ENCODE data around the gene BPIFB2. TPM values are rescaled to one million over a fixed set of nuclear protein-coding genes. Genes with fewer than 3 reads are reported as not detected.

The BPIFB2 gene
- total RNA-seq, 1 donor from 2014 or later: not detected

- no peak for TF ChIP-seq CTCF (IDR thresholded peaks at IDR 0.05; ENCODE audit: insufficient read depth, low read length, poor library complexity, severe bottlenecking)
- no peak for DNase-seq (ENCODE audit: low read depth)
- H3K27me3 ChIP-seq (ENCODE audit: control insufficient read depth, insufficient read depth, low read length): no peaks in the 10 kb centered on the region
Observed at GRCh38 chr20:32975698-32976674, 31.5 kb upstream of the BPIFB2 start.

DNA sequence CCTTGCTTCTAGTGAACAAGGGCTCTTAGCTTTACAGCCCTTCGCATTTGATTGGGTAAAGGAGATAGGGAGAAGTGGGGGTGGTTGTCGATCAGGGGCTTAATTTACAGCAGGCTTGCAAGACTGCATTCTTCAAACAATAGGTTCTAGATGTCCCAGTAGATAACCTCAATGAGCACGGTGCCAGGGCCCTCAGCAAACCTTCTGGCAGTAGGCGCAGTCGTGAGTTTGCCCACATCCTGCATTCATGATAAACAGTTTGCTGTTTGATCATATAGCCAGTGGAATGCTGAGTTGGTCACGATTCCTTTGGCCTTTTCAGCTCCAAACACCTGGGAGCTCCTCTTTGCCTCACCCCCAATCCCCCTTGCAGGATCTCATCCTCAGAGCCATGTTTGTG is 30.8 kb upstream of the BPIFB2 start:
- no peak overlapping the region for H3K4me3 ChIP-seq (ENCODE audit: low read depth, low read length)
- no peaks in the 10 kb centered on the region for H3K27me3 ChIP-seq (ENCODE audit: control insufficient read depth, insufficient read depth, low read length)
- no peaks in the 10 kb centered on the region for H3K36me3 ChIP-seq (ENCODE audit: control insufficient read depth, insufficient read depth, low read length)
- TF ChIP-seq CTCF (IDR thresholded peaks at IDR 0.05; ENCODE audit: insufficient read depth, low read length, poor library complexity, severe bottlenecking): no peak
- no peak for DNase-seq (ENCODE audit: low read depth)

More at GRCh38 chr20:32975698-32976674, 31.5 kb upstream of the BPIFB2 start:
- Histone ChIP-seq H3K36me3 (ENCODE audit: control insufficient read depth, insufficient read depth, low read length) (no peaks in the 10 kb centered on the region), H3K4me3 (ENCODE audit: low read depth, low read length) (no peak overlapping the region)

DNA sequence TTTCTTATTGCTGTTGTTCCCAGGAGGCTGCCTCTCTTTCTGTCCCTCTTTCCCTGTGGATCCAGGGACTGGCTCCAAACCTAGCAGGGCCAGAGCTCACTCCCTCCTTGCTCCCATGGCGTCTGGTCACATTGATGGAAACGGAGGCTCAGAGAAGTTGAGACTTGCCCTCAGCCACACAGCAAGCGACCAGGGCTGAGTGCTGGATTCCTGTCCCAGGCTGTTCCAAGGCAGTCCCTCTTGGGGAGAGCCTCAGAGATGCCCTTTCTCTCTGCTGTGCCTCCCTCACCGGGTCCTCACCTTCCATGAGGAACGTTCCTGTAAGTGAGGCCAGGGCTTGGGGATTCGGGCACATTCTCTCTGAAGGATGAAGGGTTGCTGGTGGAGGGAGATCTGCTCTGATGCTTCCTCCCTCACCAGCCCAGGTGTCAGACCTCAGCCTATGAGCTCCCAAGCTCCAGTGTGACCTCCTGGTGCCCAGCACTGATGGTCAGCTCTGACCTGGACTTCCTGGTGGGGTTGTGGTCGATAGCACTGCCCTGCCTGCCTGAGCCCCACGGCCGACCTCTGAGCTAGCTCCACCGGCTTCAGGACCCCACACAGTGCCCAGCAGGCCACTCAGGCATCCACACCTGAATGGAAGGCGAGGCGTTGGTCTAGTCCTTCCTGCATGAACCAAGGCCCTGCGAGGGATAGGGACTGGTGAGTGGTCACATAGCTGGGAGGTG is 30.1 kb upstream of the BPIFB2 start:
- Histone ChIP-seq H3K27me3 (ENCODE audit: control insufficient read depth, insufficient read depth, low read length) (no peaks in the 10 kb centered on the region), H3K36me3 (ENCODE audit: control insufficient read depth, insufficient read depth, low read length) (no peaks in the 10 kb centered on the region), H3K4me3 (ENCODE audit: low read depth, low read length) (no peak overlapping the region)
- DNase-seq (ENCODE audit: low read depth): no peak
- TF ChIP-seq CTCF (IDR thresholded peaks at IDR 0.05; ENCODE audit: insufficient read depth, low read length, poor library complexity, severe bottlenecking): no peak

- Histone ChIP-seq H3K36me3 (ENCODE audit: control insufficient read depth, insufficient read depth, low read length) (no peaks in the 10 kb centered on the region), H3K4me3 (ENCODE audit: low read depth, low read length) (no peak overlapping the region), H3K27me3 (ENCODE audit: control insufficient read depth, insufficient read depth, low read length) (no peaks in the 10 kb centered on the region)
- no peak for TF ChIP-seq CTCF (IDR thresholded peaks at IDR 0.05; ENCODE audit: insufficient read depth, low read length, poor library complexity, severe bottlenecking)
- DNase-seq (ENCODE audit: low read depth): no peak
Observed at GRCh38 chr20:32978009-32978335, 29.5 kb upstream of the BPIFB2 start.

GRCh38 chr20:32979201-32979998 is 28.1 kb upstream of the BPIFB2 start:
- Histone ChIP-seq H3K4me3 (ENCODE audit: low read depth, low read length) (no peak overlapping the region), H3K36me3 (ENCODE audit: control insufficient read depth, insufficient read depth, low read length) (no peaks in the 10 kb centered on the region), H3K27me3 (ENCODE audit: control insufficient read depth, insufficient read depth, low read length) (no peaks in the 10 kb centered on the region)
- DNase-seq (ENCODE audit: low read depth): no peak
- TF ChIP-seq CTCF (IDR thresholded peaks at IDR 0.05; ENCODE audit: insufficient read depth, low read length, poor library complexity, severe bottlenecking): no peak
